ENCODE data around the gene DDO.

- no peak for TF ChIP-seq ZNF274 (IDR thresholded peaks at IDR 0.05; ENCODE audit: borderline replicate concordance, low read depth, low read length)
- TF ChIP-seq NKRF (IDR thresholded peaks at IDR 0.05; ENCODE audit: borderline replicate concordance) = no peak
- TF ChIP-seq TRIM28 (IDR thresholded peaks at IDR 0.05) = no peak
- no peak for TF ChIP-seq EWSR1 (IDR thresholded peaks at IDR 0.05; ENCODE audit: borderline replicate concordance, low read depth, partially characterized antibody)
- no peak for TF ChIP-seq MEF2A (IDR thresholded peaks at IDR 0.05; ENCODE audit: control insufficient read depth, low read depth, low read length)
- no peak for TF ChIP-seq SETDB1 (IDR thresholded peaks at IDR 0.05; ENCODE audit: low read length)
- no peak for TF ChIP-seq SMARCA4 (IDR thresholded peaks at IDR 0.05)
- TF ChIP-seq HDGF (IDR thresholded peaks at IDR 0.05) = no peak
- no peak for TF ChIP-seq CTCF (IDR thresholded peaks at IDR 0.05 in 2 of 3, conservative IDR thresholded peaks at IDR 0.05 in 1 of 3; ENCODE audit: insufficient read depth in 2 of 3, low read depth in 1 of 3, low read length in 3 of 3)
Measured at GRCh38 chr6:110385458-110385863, 29.9 kb downstream of the DDO start.
